NOMO-1 treated with dmso at 0.1 percent for 144 hours (cell line): ENCODE results near the gene PSMD9.
"Not testable (repeated sequence)": the region's sequence is repeated elsewhere in the genome, so short reads cannot be mapped to it uniquely, and the experiment has no call there.

Experiments
- DNase-seq: peaks from one replicate; lab custom pipeline; 2025; ENCODE audit not compliant: unreplicated experiment; lab: John Stamatoyannopoulos, UW

The PSMD9 gene

GRCh38 chr12:121872546-121873215 lies 15.9 kb upstream of the PSMD9 start:
- DNase-seq: no peak

- DNase-seq: no peak
Measured at GRCh38 chr12:121873216-121873569, 15.4 kb upstream of the PSMD9 start.

- DNase-seq: peak; percentile 18
Measured at GRCh38 chr12:121874071-121874470, 14.5 kb upstream of the PSMD9 start.

GRCh38 chr12:121875582-121875981 lies 13.0 kb upstream of the PSMD9 start:
- no peak for DNase-seq

GRCh38 chr12:121876080-121876447 lies 12.5 kb upstream of the PSMD9 start:
- DNase-seq: not testable (repeated sequence)

GRCh38 chr12:121883315-121883660 lies 5.3 kb upstream of the PSMD9 start:
- DNase-seq: no peak

- DNase-seq: not testable (repeated sequence)
Measured at GRCh38 chr12:121885129-121885528, 3.5 kb upstream of the PSMD9 start.

- DNase-seq: no peak
Measured at GRCh38 chr12:121888083-121888477, 510 bp upstream of the PSMD9 start.

GRCh38 chr12:121889274-121889624 lies 659 bp downstream of the PSMD9 start:
- DNase-seq: no peak

GRCh38 chr12:121889661-121890060 lies 1.1 kb downstream of the PSMD9 start:
- DNase-seq: not testable (repeated sequence)

GRCh38 chr12:121892673-121893561 lies 4.3 kb downstream of the PSMD9 start:
- no peak for DNase-seq

GRCh38 chr12:121893961-121894460 lies 5.4 kb downstream of the PSMD9 start:
- DNase-seq: no peak

- DNase-seq: no peak
Measured at GRCh38 chr12:121894633-121895032, 6.0 kb downstream of the PSMD9 start.

GRCh38 chr12:121898287-121898686 lies 9.7 kb downstream of the PSMD9 start:
- DNase-seq: no peak

- DNase-seq: no peak
Measured at GRCh38 chr12:121899590-121899989, 11.0 kb downstream of the PSMD9 start.

GRCh38 chr12:121903202-121903601 lies 14.6 kb downstream of the PSMD9 start:
- DNase-seq: no peak

GRCh38 chr12:121905746-121906145 lies 17.2 kb downstream of the PSMD9 start:
- no peak for DNase-seq

GRCh38 chr12:121908702-121909101 lies 20.1 kb downstream of the PSMD9 start:
- no peak for DNase-seq

- no peak for DNase-seq
Measured at GRCh38 chr12:121911824-121912585, 23.4 kb downstream of the PSMD9 start.

GRCh38 chr12:121915841-121916321 lies 27.3 kb downstream of the PSMD9 start:
- no peak for DNase-seq

GRCh38 chr12:121916719-121917118 lies 28.1 kb downstream of the PSMD9 start:
- DNase-seq: no peak
